ENCODE measurements around the gene DUSP9. TPM values are rescaled to one million over a fixed set of nuclear protein-coding genes. Genes with fewer than 3 reads are reported as not detected.

The DUSP9 gene
- polyA plus RNA-seq, 1 donor (not counting 4 experiments of a cell fraction or from before 2014, with no cell fraction given) = 0.47 TPM

- Histone ChIP-seq H4K20me1 (ENCODE audit: control insufficient read depth, extremely low read depth, insufficient read depth, low read length) (no peaks in the 10 kb centered on the region), H3K9me3 (ENCODE audit: control insufficient read depth, low read depth, low read length) (no peaks in the 10 kb centered on the region), H3K36me3 (ENCODE audit: control insufficient read depth in 2 of 2, extremely low read depth in 1 of 2, insufficient read depth in 2 of 2, low read length in 2 of 2) (no peaks in the 10 kb centered on the region), H3K4me1 (ENCODE audit: control insufficient read depth, extremely low read depth, insufficient read depth, low read length) (peaks cover 8% of the 10 kb centered on the region), H2AFZ (ENCODE audit: control insufficient read depth, low read length) (no peak overlapping the region), H3K27me3 (ENCODE audit: control insufficient read depth, extremely low read depth, insufficient read depth, low read length) (no peaks in the 10 kb centered on the region), H3K4me2 (ENCODE audit: control insufficient read depth, extremely low read depth, insufficient read depth, low read depth, low read length) (peak overlapping the region; percentile 71), H3K27ac (ENCODE audit: control insufficient read depth, insufficient read depth, low read length) (no peak overlapping the region), H3K79me2 (ENCODE audit: control insufficient read depth, insufficient read depth, low read length) (peaks cover 11% of the 10 kb centered on the region), H3K9ac (ENCODE audit: control insufficient read depth, extremely low read depth, insufficient read depth, low read length) (peak overlapping the region; percentile 52), H3K4me3 (ENCODE audit: control insufficient read depth in 2 of 3, extremely low read depth in 1 of 3, insufficient read depth in 2 of 3, low read depth in 1 of 3, low read length in 3 of 3) (peak overlapping the region; percentile 48 to 60 (median 48)), H3K9me1 (ENCODE audit: control insufficient read depth, extremely low read depth, insufficient read depth, low read length) (no peaks in the 10 kb centered on the region)
- FAIRE-seq = no peak
- dilution Hi-C loops (cut with MboI; ENCODE audit: extremely low pct_ligation_motif_present, low sequenced_read_pairs) = no loop called here
- DNase-seq (ENCODE audit: low read depth, low spot score) = no peak
- TF ChIP-seq EZH2 (IDR thresholded peaks at IDR 0.05; ENCODE audit: low read length) = no peak
- no peak for TF ChIP-seq CTCF (optimal IDR thresholded peaks at IDR 0.05 in 1 of 3, IDR thresholded peaks at IDR 0.05 in 1 of 3, conservative IDR thresholded peaks at IDR 0.05 in 1 of 3; ENCODE audit: extremely low read depth in 1 of 3, insufficient read depth in 2 of 3, low read length in 3 of 3)
These were observed 42.0 kb downstream of the DUSP9 start for GRCh38 chrX:153688911-153689590.

DNA sequence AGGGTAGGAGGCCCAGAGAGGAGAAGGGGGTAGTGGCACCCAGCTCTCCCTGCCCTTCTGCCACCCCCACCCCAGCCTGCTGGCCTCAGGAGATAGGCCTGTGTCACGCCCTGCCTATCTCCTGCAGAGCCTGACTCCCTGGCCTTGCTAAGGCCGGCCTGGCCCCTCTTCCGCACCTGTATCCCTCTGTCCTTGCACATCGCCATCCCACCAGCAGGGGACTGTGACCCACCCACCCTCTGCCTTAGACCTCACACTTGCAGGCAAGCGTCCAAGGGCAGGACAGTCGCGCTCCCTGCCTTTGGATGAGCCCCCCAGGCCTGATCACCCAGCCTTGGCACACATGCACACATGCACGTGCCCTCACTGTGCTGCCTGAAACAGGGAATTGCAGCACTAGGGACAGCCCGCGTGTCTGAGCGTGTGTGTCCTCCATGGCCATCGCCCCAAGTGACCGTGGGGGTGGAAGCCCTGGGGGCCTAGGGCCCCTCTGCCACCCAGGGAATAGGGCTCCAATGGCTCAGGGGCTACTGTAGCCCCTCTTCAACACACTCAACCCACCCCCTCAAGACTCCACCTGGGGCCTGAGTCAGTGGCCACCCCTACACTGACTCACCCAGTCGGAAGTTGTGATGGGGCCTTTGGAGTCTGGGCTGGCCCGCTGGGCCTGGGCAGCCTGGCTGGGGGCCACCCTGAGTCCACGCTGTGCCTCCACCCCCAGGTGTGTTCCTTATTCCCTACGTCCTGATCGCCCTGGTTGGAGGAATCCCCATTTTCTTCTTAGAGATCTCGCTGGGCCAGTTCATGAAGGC is 42.9 kb downstream of the DUSP9 start:
- no peaks in the 10 kb centered on the region for H3K9me1 ChIP-seq (ENCODE audit: control insufficient read depth, extremely low read depth, insufficient read depth, low read length)
- peak overlapping the region; percentile 49 for H3K27ac ChIP-seq (ENCODE audit: control insufficient read depth, insufficient read depth, low read length)
- TF ChIP-seq CTCF (optimal IDR thresholded peaks at IDR 0.05 in 1 of 3, IDR thresholded peaks at IDR 0.05 in 1 of 3, conservative IDR thresholded peaks at IDR 0.05 in 1 of 3; ENCODE audit: extremely low read depth in 1 of 3, insufficient read depth in 2 of 3, low read length in 3 of 3) = peak in 2 of 3 experiments; percentile 14 to 19
- no peak for TF ChIP-seq EZH2 (IDR thresholded peaks at IDR 0.05; ENCODE audit: low read length)
- H3K9me3 ChIP-seq (ENCODE audit: control insufficient read depth, low read depth, low read length) = no peaks in the 10 kb centered on the region
- no peak for DNase-seq (ENCODE audit: low read depth, low spot score)
- no peak for FAIRE-seq
- H3K79me2 ChIP-seq (ENCODE audit: control insufficient read depth, insufficient read depth, low read length) = peaks cover 11% of the 10 kb centered on the region
- H3K27me3 ChIP-seq (ENCODE audit: control insufficient read depth, extremely low read depth, insufficient read depth, low read length) = no peaks in the 10 kb centered on the region
- no peaks in the 10 kb centered on the region for H3K36me3 ChIP-seq (ENCODE audit: control insufficient read depth in 2 of 2, extremely low read depth in 1 of 2, insufficient read depth in 2 of 2, low read length in 2 of 2)
- peaks cover 8% of the 10 kb centered on the region for H3K4me1 ChIP-seq (ENCODE audit: control insufficient read depth, extremely low read depth, insufficient read depth, low read length)
- H3K4me2 ChIP-seq (ENCODE audit: control insufficient read depth, extremely low read depth, insufficient read depth, low read depth, low read length) = peak overlapping the region; percentile 71
- H4K20me1 ChIP-seq (ENCODE audit: control insufficient read depth, extremely low read depth, insufficient read depth, low read length) = no peaks in the 10 kb centered on the region
- peak overlapping the region; percentile 48 to 60 (median 48) for H3K4me3 ChIP-seq (ENCODE audit: control insufficient read depth in 2 of 3, extremely low read depth in 1 of 3, insufficient read depth in 2 of 3, low read depth in 1 of 3, low read length in 3 of 3)
- dilution Hi-C loops (cut with MboI; ENCODE audit: extremely low pct_ligation_motif_present, low sequenced_read_pairs) = no loop called here
- H3K9ac ChIP-seq (ENCODE audit: control insufficient read depth, extremely low read depth, insufficient read depth, low read length) = peak overlapping the region; percentile 13
- no peak overlapping the region for H2AFZ ChIP-seq (ENCODE audit: control insufficient read depth, low read length)

Measured in keratinocyte (primary cell).